ENCODE results near the gene PTGR1.

Gene PTGR1

DNA sequence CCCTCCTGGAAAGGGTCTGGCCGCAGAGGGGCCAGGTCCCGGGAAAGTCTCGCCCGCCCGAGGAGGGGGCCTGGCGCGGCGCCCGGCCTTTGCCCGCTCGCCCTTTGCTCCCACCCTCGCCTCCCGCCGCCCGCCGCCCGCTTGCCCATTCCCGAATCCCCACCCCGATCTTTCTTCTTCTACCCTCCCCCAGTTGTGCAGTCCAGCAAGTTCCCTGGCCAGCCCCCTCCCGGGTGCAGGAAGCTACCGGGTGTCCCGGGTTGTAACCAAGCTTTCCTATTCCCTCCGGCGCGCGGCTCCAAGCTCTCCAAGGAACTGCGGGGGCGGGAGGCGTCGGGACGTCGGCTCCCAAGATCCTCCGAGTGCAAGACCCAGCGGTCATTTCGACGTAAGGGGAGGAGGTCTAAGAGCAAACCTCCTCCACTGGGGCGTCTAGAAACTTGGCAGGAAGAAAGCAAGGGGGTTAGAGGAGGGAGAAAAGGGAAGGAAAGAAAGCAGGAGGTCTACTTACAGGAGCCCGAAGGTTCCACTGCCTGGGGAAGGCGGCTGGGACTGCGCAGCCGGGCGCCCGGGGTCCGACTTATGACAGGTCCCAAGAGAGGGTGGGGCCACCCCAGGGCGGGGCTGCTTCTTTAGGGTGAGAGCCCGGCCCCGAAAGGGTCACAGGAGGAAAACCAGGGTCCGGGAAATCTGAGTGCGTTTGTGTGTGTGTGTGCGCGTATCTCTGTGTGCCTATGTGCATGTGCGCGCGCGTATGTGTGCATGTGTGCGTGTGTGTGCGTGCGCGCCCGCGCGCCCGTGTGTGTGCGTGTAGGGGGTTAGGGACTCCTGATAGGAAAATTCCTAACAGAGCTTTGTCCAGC is at the start of gene PTGR1:
Gene PTGR1 (minus strand): TSS at position 556 of the 863 bp plus-strand sequence. CDS start 2,225 bp downstream, outside the sequence.
- TF ChIP-seq, protein P1, sequence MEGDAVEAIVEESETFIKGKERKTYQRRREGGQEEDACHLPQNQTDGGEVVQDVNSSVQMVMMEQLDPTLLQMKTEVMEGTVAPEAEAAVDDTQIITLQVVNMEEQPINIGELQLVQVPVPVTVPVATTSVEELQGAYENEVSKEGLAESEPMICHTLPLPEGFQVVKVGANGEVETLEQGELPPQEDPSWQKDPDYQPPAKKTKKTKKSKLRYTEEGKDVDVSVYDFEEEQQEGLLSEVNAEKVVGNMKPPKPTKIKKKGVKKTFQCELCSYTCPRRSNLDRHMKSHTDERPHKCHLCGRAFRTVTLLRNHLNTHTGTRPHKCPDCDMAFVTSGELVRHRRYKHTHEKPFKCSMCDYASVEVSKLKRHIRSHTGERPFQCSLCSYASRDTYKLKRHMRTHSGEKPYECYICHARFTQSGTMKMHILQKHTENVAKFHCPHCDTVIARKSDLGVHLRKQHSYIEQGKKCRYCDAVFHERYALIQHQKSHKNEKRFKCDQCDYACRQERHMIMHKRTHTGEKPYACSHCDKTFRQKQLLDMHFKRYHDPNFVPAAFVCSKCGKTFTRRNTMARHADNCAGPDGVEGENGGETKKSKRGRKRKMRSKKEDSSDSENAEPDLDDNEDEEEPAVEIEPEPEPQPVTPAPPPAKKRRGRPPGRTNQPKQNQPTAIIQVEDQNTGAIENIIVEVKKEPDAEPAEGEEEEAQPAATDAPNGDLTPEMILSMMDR (conservative IDR thresholded peaks at IDR 0.05; ENCODE audit: low read length): no peak
- DNase-seq (ENCODE audit: low read depth): peak; percentile 86
- H3K4me3 ChIP-seq (ENCODE audit: low read length): peak within 1 kb of the TSS; percentile 82

DNA sequence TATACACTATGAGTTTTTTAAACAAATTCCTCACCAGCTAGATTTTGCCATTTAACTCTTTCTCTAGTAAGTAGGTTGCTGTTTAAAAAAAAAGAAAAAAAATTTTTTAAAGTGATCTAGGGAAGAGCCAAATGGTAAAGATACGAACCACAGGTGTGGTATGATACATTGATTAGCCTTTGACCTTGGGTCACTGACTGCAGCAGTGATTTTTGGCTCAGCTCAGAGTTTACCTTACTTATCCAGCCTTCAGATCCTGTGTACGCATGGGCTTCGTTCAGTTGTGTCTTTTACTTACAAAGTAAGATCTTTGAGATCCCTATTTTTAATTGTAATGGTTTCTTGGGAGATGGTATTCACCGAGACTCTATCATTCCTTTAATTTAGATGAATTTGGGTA is 49.6 kb upstream of the PTGR1 start:
- TF ChIP-seq, protein P1 (conservative IDR thresholded peaks at IDR 0.05; ENCODE audit: low read length): no peak

DNA sequence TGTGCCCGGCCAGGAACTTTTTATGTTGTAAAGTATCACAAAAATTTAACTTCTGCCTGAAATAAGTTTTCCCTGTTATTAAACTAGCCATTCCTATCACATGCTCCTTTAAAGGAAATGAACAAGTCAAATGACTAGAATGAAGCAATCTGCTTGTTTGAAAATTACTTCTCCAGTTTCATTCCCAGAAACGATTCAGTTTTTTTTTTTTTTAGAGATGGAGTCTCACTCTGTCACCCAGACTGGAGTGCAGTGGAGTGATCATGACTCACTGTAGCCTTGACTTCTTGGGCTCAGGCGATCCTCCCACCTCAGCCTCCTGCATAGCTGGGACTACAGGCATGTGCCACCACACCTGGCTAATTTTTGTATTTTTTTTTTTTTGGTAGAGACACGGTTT is 48.6 kb upstream of the PTGR1 start:
- DNase-seq (ENCODE audit: low read depth): no peak
- TF ChIP-seq, protein P1 (conservative IDR thresholded peaks at IDR 0.05; ENCODE audit: low read length): no peak
- H3K4me3 ChIP-seq (ENCODE audit: low read length): no peak overlapping the region

More for the DNA sequence above, 49.6 kb upstream of the PTGR1 start:
- no peak for DNase-seq (ENCODE audit: low read depth)
- no peak overlapping the region for H3K4me3 ChIP-seq (ENCODE audit: low read length)

DNA sequence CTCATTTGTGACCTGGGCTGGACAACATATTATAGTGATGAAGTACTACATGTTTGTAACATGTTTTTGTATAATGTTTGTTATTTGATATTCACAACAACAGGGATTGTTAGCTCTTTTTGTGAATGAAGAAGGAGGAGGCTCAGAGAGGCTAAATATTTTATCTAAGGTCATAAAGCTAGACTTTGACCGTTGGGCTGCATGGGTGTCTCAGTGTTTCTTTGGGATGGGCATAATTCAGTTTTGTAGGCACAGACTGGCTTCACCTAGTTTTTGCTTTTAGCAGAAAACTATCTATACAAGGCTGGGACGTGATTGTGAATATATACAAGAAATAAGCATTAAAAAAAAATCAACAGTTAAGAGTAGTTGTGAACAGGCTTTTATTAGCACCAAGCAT is 47.0 kb upstream of the PTGR1 start:
- DNase-seq (ENCODE audit: low read depth): no peak
- TF ChIP-seq, protein P1 (conservative IDR thresholded peaks at IDR 0.05; ENCODE audit: low read length): no peak
- H3K4me3 ChIP-seq (ENCODE audit: low read length): no peak overlapping the region

DNA sequence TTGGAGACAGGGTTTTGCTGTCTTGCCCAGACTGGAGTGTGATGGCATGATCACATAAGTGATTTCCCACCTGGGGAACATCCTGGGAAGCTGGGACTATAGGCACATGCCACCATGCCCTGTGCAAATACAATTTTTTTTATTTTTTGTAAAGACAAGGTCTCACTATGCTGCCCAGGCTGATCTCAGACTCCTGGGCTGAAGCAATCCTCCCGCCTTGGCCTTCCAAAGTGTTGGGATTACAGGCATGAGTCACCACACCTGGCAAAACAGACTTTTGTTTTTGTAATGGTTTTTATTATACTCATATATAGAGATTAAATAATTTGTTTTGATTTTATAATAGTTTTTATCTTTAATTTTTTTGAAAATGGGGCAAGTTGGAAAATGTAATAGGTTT is 46.4 kb upstream of the PTGR1 start:
- no peak for DNase-seq (ENCODE audit: low read depth)
- TF ChIP-seq, protein P1 (conservative IDR thresholded peaks at IDR 0.05; ENCODE audit: low read length): no peak

DNA sequence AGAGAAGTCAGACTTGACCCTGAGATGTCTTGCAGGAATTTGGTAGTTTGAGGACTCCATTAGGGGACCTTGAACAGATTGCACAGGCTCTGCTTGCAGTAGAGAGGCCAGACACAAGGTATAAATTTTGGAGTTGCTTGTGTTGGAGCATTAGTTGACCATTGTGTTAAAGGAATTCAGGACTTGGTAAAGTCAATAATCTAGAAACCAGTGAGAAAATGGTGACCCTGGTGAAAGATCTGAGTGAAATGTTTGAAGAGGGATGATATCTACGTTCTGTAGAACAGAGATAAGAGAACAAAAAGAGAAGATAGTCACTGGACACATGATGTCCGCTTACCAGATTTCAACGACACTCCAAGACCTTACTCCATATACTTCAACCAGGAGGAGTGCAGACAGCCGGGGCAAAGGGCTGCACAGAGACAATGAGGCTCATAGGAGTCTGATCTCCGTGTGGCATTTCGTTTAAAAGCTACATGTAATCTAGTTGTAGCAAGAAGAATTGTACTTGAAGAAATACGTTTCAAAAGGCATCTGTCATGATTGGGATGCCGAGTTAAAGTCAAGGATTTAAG is 44.8 kb upstream of the PTGR1 start:
- no peak for DNase-seq (ENCODE audit: low read depth)
- H3K4me3 ChIP-seq (ENCODE audit: low read length): no peak overlapping the region
- TF ChIP-seq, protein P1 (conservative IDR thresholded peaks at IDR 0.05; ENCODE audit: low read length): no peak

More for the DNA sequence above, 46.4 kb upstream of the PTGR1 start:
- H3K4me3 ChIP-seq (ENCODE audit: low read length): no peak overlapping the region

Measured in AG10803 (cell line).